AG10803 (cell line): ENCODE data around the gene GEMIN4.
"Not testable (repeated sequence)": the region's sequence is repeated elsewhere in the genome, so short reads cannot be mapped to it uniquely, and the experiment has no call there.

Experiments used
- DNase-seq: peaks from one replicate; pipeline ENCODE4 v3.0.0; 2010; ENCODE audit warnings: low read depth
- H3K4me3 ChIP-seq: 2 replicates; pipeline ENCODE4 v1.5.1; 2011; ENCODE audit warnings: mild to moderate bottlenecking, low read length, control low read depth
- TF ChIP-seq, protein P1 (sequence below): conservative IDR thresholded peaks from 2 replicates; pipeline ENCODE4 v1.5.1; 2011; ENCODE audit warnings: mild to moderate bottlenecking, low read length, control low read depth, inconsistent platforms

The GEMIN4 gene

DNA sequence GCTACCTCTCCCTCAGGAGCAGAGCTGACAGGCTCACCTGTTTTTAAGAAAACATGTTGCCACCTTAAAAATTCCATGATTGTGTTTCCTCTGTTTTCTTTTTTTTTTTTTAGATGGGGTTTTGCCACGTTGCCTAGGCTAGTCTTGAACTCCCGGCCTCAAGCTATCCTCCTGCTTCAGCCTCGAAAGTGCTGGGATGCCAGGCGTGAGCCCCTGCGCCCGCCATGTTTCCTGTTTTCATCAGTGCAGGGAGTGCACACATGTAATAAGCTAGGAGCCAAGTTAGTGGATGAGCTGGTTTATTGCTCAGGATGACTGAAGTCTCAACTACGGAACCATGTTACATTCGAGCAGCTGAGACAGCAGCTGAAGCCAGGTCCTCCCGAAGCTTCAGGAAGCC lies 43.7 kb upstream of the GEMIN4 start:
- no peak overlapping the region for H3K4me3 ChIP-seq
- TF ChIP-seq, protein P1, sequence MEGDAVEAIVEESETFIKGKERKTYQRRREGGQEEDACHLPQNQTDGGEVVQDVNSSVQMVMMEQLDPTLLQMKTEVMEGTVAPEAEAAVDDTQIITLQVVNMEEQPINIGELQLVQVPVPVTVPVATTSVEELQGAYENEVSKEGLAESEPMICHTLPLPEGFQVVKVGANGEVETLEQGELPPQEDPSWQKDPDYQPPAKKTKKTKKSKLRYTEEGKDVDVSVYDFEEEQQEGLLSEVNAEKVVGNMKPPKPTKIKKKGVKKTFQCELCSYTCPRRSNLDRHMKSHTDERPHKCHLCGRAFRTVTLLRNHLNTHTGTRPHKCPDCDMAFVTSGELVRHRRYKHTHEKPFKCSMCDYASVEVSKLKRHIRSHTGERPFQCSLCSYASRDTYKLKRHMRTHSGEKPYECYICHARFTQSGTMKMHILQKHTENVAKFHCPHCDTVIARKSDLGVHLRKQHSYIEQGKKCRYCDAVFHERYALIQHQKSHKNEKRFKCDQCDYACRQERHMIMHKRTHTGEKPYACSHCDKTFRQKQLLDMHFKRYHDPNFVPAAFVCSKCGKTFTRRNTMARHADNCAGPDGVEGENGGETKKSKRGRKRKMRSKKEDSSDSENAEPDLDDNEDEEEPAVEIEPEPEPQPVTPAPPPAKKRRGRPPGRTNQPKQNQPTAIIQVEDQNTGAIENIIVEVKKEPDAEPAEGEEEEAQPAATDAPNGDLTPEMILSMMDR, result no peak
- DNase-seq, result no peak

DNA sequence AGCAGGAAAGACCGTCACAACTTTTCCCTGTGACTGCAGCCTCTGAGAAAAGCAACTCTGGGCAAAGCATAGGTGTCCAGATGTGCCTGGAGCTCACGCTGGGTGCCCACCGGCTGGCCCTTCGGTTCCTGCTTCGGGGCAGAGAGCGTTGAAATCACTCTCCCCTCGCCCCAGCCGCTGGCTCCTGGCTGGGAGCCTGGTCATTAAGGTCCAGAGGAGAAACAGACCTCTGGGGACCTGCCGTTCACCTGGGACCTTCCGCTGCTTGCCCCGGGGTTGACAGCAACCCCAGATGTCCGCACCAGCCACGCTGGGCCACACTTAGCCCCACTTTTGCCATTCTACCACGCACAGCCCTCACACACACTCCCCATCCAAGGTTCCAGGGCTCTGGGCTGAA lies 43.2 kb upstream of the GEMIN4 start:
- DNase-seq, result no peak
- TF ChIP-seq, protein P1, result no peak
- H3K4me3 ChIP-seq, result peak overlapping the region; percentile 25

GRCh38 chr17:794876-795275 lies 42.8 kb upstream of the GEMIN4 start:
- DNase-seq, result peak; percentile 79

DNA sequence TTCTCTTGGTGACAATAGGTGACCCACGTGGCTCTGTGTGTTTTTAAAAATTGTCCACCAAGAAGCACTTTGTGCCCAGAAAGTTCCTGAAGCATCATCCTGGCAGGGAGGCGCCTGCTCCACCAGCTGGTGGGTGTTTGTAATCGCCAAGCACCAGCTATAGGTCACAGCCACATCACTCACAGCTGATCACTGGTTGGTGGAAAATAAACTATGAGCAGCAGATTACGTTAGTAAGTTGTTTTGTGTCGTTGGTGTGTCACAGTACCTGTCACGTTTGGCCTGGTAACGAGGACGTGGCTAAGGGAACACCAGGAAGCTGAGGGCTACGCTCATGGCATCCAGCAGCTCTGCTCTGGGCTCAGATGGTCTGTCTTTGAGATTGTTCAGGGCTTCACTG lies 40.2 kb upstream of the GEMIN4 start:
- no peak for DNase-seq
- H3K4me3 ChIP-seq, result no peak overlapping the region
- TF ChIP-seq, protein P1, result no peak

More at GRCh38 chr17:794876-795275, 42.8 kb upstream of the GEMIN4 start:
- H3K4me3 ChIP-seq, result peak overlapping the region; percentile 25
- TF ChIP-seq, protein P1, result peak; percentile 79

- H3K4me3 ChIP-seq, result no peak overlapping the region
- DNase-seq, result no peak
- TF ChIP-seq, protein P1, result no peak
Observed at GRCh38 chr17:791829-792228, 39.8 kb upstream of the GEMIN4 start.

DNA sequence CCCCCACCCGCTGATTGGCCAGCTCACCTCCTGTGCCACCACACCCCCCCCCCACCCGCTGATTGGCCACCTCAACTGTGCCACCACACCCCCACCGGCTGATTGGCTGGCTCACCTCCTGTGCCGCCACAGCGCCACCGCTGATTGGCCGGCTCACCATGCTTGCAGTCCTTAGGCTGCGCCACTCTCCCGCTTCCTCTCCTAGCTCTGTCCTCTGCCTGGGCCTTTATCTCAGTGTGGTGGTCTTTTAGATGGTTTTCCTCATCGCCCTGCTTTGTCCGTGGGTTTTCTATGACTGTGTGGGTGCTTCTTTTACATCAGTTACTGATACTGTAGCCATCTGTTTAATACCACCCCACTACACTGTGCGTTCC lies 38.8 kb upstream of the GEMIN4 start:
- not testable (repeated sequence) for H3K4me3 ChIP-seq, DNase-seq

- not testable (repeated sequence) for H3K4me3 ChIP-seq, DNase-seq
Observed at GRCh38 chr17:789931-790873, 38.1 kb upstream of the GEMIN4 start.

- no peak for DNase-seq
- no peak overlapping the region for H3K4me3 ChIP-seq
- TF ChIP-seq, protein P1, result no peak
Observed at GRCh38 chr17:789160-789840, 37.2 kb upstream of the GEMIN4 start.
